Activated CD4-positive, alpha-beta T cell treated with anti-CD3 and anti-CD28 coated beads, Interleukin-2, Interleukin-4, amounts not matched to agents 100 ng/mL and 50 ng/mL, durations not matched to agents 16 hours and 8 hours (primary cell): ENCODE data around the gene PLPPR1.
"Not testable (repeated sequence)": the region's sequence is repeated elsewhere in the genome, so short reads cannot be mapped to it uniquely, and the experiment has no call there.

Experiments used
- DNase-seq: peaks from one replicate; pipeline ENCODE4 v3.0.0-alpha.2; 2020; ENCODE audit warnings: low spot score

Gene PLPPR1

GRCh38 chr9:101219030-101219429 is 190.5 kb downstream of the PLPPR1 start:
- no peak for DNase-seq

GRCh38 chr9:101220341-101220740 is 191.8 kb downstream of the PLPPR1 start:
- DNase-seq: no peak

- no peak for DNase-seq
These were observed 196.7 kb downstream of the PLPPR1 start for GRCh38 chr9:101225271-101225670.

GRCh38 chr9:101226161-101226560 is 197.6 kb downstream of the PLPPR1 start:
- DNase-seq: no peak

GRCh38 chr9:101226803-101227202 is 198.3 kb downstream of the PLPPR1 start:
- DNase-seq: no peak

- no peak for DNase-seq
These were observed 201.1 kb downstream of the PLPPR1 start for GRCh38 chr9:101229606-101230005.

- DNase-seq: no peak
These were observed 204.0 kb downstream of the PLPPR1 start for GRCh38 chr9:101232405-101232977.

- peak; percentile 2 for DNase-seq
These were observed 206.8 kb downstream of the PLPPR1 start for GRCh38 chr9:101235105-101235866.

- DNase-seq: no peak
These were observed 214.1 kb downstream of the PLPPR1 start for GRCh38 chr9:101242651-101243050.

GRCh38 chr9:101246691-101247090 is 218.2 kb downstream of the PLPPR1 start:
- DNase-seq: no peak

- DNase-seq: no peak
These were observed 218.8 kb downstream of the PLPPR1 start for GRCh38 chr9:101247297-101247696.

GRCh38 chr9:101254733-101255433 is 226.4 kb downstream of the PLPPR1 start:
- DNase-seq: no peak

- no peak for DNase-seq
These were observed 236.2 kb downstream of the PLPPR1 start for GRCh38 chr9:101264727-101265126.

GRCh38 chr9:101265261-101265660 is 236.7 kb downstream of the PLPPR1 start:
- DNase-seq: no peak

GRCh38 chr9:101268426-101268825 is 239.9 kb downstream of the PLPPR1 start:
- no peak for DNase-seq

- no peak for DNase-seq
These were observed 241.2 kb downstream of the PLPPR1 start for GRCh38 chr9:101269591-101270283.

- no peak for DNase-seq
These were observed 241.8 kb downstream of the PLPPR1 start for GRCh38 chr9:101270302-101270701.

- no peak for DNase-seq
These were observed 242.6 kb downstream of the PLPPR1 start for GRCh38 chr9:101271102-101271501.

- DNase-seq: no peak
These were observed 246.6 kb downstream of the PLPPR1 start for GRCh38 chr9:101274971-101275768.

- DNase-seq: no peak
These were observed 247.3 kb downstream of the PLPPR1 start for GRCh38 chr9:101275769-101276250.

- DNase-seq: not testable (repeated sequence)
These were observed 262.5 kb downstream of the PLPPR1 start for GRCh38 chr9:101291043-101291442.

GRCh38 chr9:101299901-101300300 is 271.4 kb downstream of the PLPPR1 start:
- DNase-seq: no peak
